ENCODE measurements around the gene ASTL. TPM values are rescaled to one million over a fixed set of nuclear protein-coding genes. Genes with fewer than 3 reads are reported as not detected.

Gene ASTL
- total and polyA plus RNA-seq, 9 donors: 0.09 to 0.24 (median 0.18) TPM; not detected in 5

DNA sequence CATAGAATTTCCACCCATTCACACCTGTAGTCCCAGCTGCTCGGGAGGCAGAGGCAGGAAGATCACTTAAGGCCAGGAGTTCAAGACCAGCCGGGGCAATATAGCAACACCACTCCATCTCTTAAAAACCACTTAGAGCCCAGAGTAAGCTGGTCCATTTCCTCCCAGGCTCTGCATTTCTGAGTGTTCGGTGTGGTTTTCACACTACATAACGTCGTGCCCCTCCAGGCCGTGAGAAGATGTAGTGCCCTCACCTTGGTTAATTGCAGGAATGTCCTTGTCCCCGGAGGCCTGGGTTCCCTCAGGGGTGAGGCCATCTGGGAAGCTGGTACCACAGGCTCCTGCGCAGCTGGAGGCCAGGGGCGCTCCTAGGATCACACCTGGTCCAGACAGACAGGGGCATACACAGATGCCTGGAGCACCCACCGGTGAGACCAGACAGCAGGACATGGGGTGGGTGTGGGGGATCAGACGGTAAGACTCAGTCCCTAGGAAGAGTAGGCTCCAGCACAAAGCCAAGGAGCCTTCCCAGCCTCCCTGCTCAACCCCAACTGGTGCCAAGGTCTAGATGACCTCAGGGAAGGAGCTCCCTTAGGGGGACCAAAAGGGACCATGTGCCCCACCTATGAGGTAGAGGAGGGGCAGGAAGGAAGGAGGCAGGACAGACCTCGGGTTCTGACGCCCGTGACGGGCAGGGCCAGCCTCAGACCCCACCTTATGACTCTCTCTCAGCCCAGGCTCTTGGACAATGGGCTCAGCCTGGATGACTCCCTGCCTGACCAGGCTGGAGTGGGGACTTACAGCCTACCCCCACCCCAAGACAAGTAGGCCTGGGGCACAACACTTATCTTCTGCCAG lies 752 bp downstream of the ASTL start:
- no peak for DNase-seq
- Histone ChIP-seq H3K4me3 (ENCODE audit: low read length) (no peak overlapping the region), H3K9me3 (replicated peaks; ENCODE audit: control insufficient read depth, low read depth, low read length) (no peaks in the 10 kb centered on the region), H3K27ac (ENCODE audit: low read length) (no peak overlapping the region), H3K27me3 (ENCODE audit: control insufficient read depth, insufficient read depth, low read length) (peaks cover 18% of the 10 kb centered on the region), H3K4me1 (ENCODE audit: control insufficient read depth, insufficient read depth, low read length) (peaks cover under 1% of the 10 kb centered on the region), H3K36me3 (ENCODE audit: control insufficient read depth, insufficient read depth, low read length) (no peaks in the 10 kb centered on the region)
- WGBS (ENCODE audit: insufficient coverage): 67% methylated on average over 9 of the region's 15 CpGs

DNA sequence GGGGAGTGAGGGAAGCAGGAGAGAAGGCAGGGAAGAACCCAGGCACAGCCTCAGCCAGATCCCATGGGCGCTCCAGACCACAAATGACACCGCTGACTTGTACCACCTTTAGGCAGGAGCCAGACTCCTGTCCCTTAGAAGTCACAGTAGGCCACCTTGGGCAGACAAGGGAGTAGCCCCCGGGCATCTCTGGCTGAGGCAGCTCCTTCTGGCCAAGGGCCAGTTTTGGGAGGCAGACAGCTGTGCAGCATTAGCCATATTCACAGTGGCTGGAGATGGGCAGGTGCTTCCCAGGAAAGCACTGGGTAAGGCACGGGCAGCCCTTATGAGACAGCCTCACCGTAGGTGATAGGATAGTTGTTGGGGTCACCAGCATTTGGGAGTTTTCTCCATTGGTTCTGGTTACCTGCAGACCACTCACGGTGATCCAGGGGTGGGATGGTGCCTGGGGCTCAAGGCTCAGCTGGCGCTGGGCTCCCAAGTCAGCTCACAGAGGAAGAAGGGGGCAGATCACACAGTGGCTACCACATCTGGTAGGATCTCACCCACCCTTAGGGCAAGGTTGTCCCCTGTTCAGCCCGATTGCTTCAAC lies 2.1 kb downstream of the ASTL start:
- Histone ChIP-seq H3K9me3 (replicated peaks; ENCODE audit: control insufficient read depth, low read depth, low read length) (no peaks in the 10 kb centered on the region), H3K27ac (ENCODE audit: low read length) (no peak overlapping the region), H3K36me3 (ENCODE audit: control insufficient read depth, insufficient read depth, low read length) (no peaks in the 10 kb centered on the region), H3K4me3 (ENCODE audit: low read length) (no peak overlapping the region), H3K27me3 (ENCODE audit: control insufficient read depth, insufficient read depth, low read length) (peaks cover 18% of the 10 kb centered on the region), H3K4me1 (ENCODE audit: control insufficient read depth, insufficient read depth, low read length) (no peaks in the 10 kb centered on the region)
- DNase-seq: no peak
- WGBS (ENCODE audit: insufficient coverage): 70% methylated on average over 5 of the region's 8 CpGs

DNA sequence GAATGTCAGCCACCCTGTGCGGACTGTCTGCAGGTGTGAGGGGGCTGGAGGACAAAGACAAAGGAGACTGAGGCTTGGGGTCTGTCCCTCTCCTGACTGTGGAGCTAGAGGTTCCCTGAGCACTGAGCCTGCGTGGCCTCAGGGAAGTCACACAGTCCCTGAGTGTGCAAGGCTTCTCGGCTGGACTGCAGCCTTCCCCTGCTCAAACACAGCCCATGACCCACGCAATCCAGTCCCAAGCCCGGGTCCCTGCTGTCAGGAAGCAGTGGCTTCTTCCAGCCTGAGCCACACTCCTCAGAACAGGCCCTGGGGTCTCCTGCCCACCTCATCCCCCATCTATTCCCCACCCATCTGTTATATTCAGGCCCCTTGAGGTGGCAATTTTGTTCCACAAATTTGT lies 2.7 kb downstream of the ASTL start:
- Histone ChIP-seq H3K9me3 (replicated peaks; ENCODE audit: control insufficient read depth, low read depth, low read length) (no peaks in the 10 kb centered on the region), H3K4me3 (ENCODE audit: low read length) (no peak overlapping the region), H3K27me3 (ENCODE audit: control insufficient read depth, insufficient read depth, low read length) (peaks cover 18% of the 10 kb centered on the region), H3K27ac (ENCODE audit: low read length) (no peak overlapping the region), H3K36me3 (ENCODE audit: control insufficient read depth, insufficient read depth, low read length) (no peaks in the 10 kb centered on the region), H3K4me1 (ENCODE audit: control insufficient read depth, insufficient read depth, low read length) (no peaks in the 10 kb centered on the region)
- DNase-seq: no peak
- 64% methylated on average over 5 of the region's 5 CpGs for WGBS (ENCODE audit: insufficient coverage)

DNA sequence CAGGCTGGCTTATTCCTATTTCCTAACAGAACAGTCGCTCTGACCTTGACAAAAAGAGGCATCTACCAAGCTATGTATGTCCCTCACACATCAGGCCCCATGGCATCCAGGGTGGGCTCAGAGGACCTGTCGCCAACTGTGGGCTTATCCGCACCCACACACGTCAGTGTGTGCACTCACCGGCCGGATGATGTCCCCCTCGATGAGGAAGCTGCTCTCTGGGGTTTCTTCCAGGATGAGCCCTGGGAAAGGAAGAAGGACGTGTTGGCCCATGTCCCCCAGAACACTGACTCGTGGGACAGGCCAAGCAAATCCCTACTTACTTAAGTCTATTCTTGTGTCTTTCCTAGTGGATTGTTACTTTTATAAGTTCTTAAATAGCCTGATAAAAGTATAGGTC lies 3.1 kb downstream of the ASTL start:
- Histone ChIP-seq H3K4me3 (ENCODE audit: low read length) (no peak overlapping the region), H3K27ac (ENCODE audit: low read length) (no peak overlapping the region), H3K36me3 (ENCODE audit: control insufficient read depth, insufficient read depth, low read length) (no peaks in the 10 kb centered on the region), H3K27me3 (ENCODE audit: control insufficient read depth, insufficient read depth, low read length) (peaks cover 20% of the 10 kb centered on the region), H3K9me3 (replicated peaks; ENCODE audit: control insufficient read depth, low read depth, low read length) (no peaks in the 10 kb centered on the region), H3K4me1 (ENCODE audit: control insufficient read depth, insufficient read depth, low read length) (no peaks in the 10 kb centered on the region)
- DNase-seq: no peak
- WGBS (ENCODE audit: insufficient coverage): 85% methylated on average over 7 of the region's 9 CpGs

- Histone ChIP-seq H3K4me3 (ENCODE audit: low read length) (no peak overlapping the region), H3K27me3 (ENCODE audit: control insufficient read depth, insufficient read depth, low read length) (peaks cover 27% of the 10 kb centered on the region), H3K36me3 (ENCODE audit: control insufficient read depth, insufficient read depth, low read length) (no peaks in the 10 kb centered on the region), H3K4me1 (ENCODE audit: control insufficient read depth, insufficient read depth, low read length) (no peaks in the 10 kb centered on the region), H3K27ac (ENCODE audit: low read length) (no peak overlapping the region), H3K9me3 (replicated peaks; ENCODE audit: control insufficient read depth, low read depth, low read length) (no peaks in the 10 kb centered on the region)
- no peak for DNase-seq
- 73% methylated on average over 11 of the region's 11 CpGs for WGBS (ENCODE audit: insufficient coverage)
Measured at GRCh38 chr2:96134421-96134820, 3.9 kb downstream of the ASTL start.

DNA sequence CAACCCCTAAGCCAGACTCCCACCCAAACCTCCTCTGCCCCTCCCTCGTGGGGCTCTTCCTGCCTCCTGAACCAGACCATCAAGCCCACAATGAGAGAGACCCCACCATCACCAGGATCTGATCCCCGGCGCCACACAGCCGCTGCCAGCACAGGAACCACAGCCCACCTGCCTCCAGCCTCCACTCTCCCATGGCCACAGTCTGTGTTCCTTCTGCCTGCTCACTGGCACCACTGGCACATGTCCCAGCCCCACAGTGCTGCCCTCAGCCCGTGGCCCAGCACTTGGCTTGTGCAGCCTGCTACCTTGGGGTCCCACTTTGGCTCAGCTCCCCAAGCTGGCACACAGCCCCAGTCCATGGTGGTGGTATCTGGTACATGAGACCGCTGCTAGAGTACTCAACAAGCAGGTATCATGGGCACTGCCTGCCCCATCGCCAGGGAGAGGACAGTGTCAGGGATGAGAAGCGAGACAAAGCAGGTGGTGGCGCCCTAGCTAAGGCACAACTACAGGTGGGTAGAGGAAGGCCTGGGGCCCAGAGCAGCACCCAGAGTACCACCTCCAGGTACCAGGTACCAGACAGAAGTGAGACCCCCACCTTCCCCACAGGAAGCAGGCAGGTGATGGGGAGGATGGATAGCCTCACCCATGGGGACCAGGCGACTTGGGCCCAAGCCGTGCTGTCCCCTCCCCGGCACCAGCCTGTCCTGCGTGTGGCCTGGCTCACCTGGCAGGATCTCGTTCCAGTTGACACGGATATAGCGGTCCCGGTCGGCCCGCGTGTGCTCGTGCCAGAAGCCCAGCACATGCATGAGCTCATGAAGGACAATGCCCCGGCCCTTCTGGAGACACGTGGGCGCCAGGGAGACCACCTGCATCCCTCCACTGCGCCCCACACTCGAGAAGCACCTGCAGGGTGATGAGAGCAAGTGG lies 6.2 kb downstream of the ASTL start:
- no peaks in the 10 kb centered on the region for H3K9me3 ChIP-seq (replicated peaks; ENCODE audit: control insufficient read depth, low read depth, low read length)
- DNase-seq: no peak
- no peaks in the 10 kb centered on the region for H3K36me3 ChIP-seq (ENCODE audit: control insufficient read depth, insufficient read depth, low read length)

DNA sequence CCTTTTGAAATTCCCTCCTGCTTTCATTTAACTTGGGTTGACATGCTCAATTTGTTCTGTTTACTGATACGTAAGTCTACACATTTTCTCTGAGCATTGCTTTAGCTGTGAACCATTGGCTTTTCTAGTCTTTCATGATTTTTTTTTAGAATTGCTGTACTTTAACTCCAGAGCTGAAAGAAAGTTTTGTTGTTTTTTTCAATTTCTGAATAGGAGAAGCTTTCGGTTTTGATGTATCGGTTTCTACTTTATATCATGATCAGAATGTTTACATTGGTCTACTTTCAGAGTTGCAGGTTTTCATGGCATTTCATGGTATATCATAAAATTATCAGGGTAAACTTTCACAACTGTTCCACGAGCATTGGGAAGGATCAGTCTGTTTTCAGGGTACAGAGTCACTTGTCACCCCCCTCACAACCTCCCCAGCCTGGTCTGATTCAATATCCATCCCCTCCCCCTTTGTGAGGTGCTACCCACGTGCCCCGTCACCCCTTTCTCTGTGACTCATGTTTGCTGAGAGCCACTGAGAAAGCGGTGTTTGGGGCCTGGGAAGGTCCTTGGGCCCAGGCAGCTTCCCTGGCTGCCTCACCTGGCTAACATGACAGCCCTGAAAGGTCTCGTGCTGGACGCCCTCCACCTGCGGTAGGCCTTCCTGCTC lies 7.0 kb downstream of the ASTL start:
- no peak for DNase-seq
- Histone ChIP-seq H3K36me3 (ENCODE audit: control insufficient read depth, insufficient read depth, low read length) (no peaks in the 10 kb centered on the region), H3K9me3 (replicated peaks; ENCODE audit: control insufficient read depth, low read depth, low read length) (no peaks in the 10 kb centered on the region), H3K27me3 (ENCODE audit: control insufficient read depth, insufficient read depth, low read length) (peaks cover 22% of the 10 kb centered on the region), H3K27ac (ENCODE audit: low read length) (no peak overlapping the region), H3K4me1 (ENCODE audit: control insufficient read depth, insufficient read depth, low read length) (no peaks in the 10 kb centered on the region), H3K4me3 (ENCODE audit: low read length) (no peak overlapping the region)
- WGBS (ENCODE audit: insufficient coverage): 77% methylated on average over 7 of the region's 10 CpGs

More for the DNA sequence above, 6.2 kb downstream of the ASTL start:
- Histone ChIP-seq H3K4me3 (ENCODE audit: low read length) (no peak overlapping the region), H3K4me1 (ENCODE audit: control insufficient read depth, insufficient read depth, low read length) (no peaks in the 10 kb centered on the region), H3K27me3 (ENCODE audit: control insufficient read depth, insufficient read depth, low read length) (peaks cover 22% of the 10 kb centered on the region), H3K27ac (ENCODE audit: low read length) (no peak overlapping the region)
- WGBS (ENCODE audit: insufficient coverage): 93% methylated on average over 22 of the region's 26 CpGs

DNA sequence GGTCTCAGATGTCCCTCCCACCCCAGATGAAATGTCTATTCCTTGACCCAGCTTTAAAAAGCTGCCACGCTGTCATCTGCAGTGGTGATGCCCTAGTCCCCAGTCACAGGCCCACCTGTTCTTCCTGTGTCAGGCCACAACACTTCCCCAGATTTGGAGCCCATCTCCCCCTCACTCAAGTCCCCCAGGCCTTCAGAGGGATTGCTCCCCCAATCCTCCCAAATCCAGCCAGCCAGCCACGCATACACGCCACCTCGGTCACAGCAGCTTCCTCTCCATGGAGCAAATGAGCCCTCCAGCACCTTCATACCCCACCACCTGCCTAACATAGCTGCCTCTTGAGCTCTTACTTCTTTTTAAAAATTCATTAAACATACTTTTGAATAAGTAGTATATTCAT lies 7.8 kb downstream of the ASTL start:
- 75% methylated on average over 1 of the region's 4 CpGs for WGBS (ENCODE audit: insufficient coverage)
- H3K27ac ChIP-seq (ENCODE audit: low read length): no peak overlapping the region
- no peak overlapping the region for H3K4me3 ChIP-seq (ENCODE audit: low read length)
- no peaks in the 10 kb centered on the region for H3K36me3 ChIP-seq (ENCODE audit: control insufficient read depth, insufficient read depth, low read length)
- H3K9me3 ChIP-seq (replicated peaks; ENCODE audit: control insufficient read depth, low read depth, low read length): no peaks in the 10 kb centered on the region
- peaks cover 17% of the 10 kb centered on the region for H3K27me3 ChIP-seq (ENCODE audit: control insufficient read depth, insufficient read depth, low read length)
- H3K4me1 ChIP-seq (ENCODE audit: control insufficient read depth, insufficient read depth, low read length): no peaks in the 10 kb centered on the region
- no peak for DNase-seq

DNA sequence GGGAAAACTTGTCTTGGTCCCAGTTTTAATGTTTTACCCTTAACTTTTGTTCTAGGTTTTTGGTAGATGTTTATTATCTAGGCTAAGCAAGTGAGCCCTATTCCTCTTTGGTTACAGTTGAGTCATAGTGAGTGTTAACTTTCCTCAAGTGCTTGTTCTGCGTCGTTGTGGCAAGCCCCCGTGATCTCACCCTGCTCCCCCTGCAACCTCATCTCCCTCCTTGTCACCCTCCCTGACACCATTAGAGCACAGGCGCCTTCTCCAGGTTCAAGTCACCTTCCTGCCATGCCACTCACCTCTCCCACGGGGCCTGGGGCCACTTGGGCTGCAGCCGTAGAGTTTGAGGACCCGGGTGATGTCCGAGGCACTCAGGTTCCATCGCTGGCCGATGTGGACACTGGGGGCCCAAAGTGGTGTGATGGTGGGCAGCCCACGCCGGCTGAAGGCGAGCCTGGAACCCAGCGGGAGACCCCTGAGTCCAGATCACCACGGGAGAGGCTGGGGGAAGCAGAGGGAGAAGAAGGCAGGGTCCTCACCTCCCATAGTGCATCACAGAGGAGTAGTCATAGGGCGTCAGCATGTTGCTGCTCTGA lies 8.7 kb downstream of the ASTL start:
- 84% methylated on average over 12 of the region's 16 CpGs for WGBS (ENCODE audit: insufficient coverage)
- Histone ChIP-seq H3K36me3 (ENCODE audit: control insufficient read depth, insufficient read depth, low read length) (no peaks in the 10 kb centered on the region), H3K27me3 (ENCODE audit: control insufficient read depth, insufficient read depth, low read length) (peaks cover 15% of the 10 kb centered on the region), H3K4me3 (ENCODE audit: low read length) (no peak overlapping the region), H3K27ac (ENCODE audit: low read length) (no peak overlapping the region), H3K9me3 (replicated peaks; ENCODE audit: control insufficient read depth, low read depth, low read length) (no peaks in the 10 kb centered on the region), H3K4me1 (ENCODE audit: control insufficient read depth, insufficient read depth, low read length) (no peaks in the 10 kb centered on the region)
- DNase-seq: no peak

Measured in muscle of leg (tissue), 11 donors.